DOHH2 (cell line): ENCODE measurements around the gene P3H4.

Experiments
- H3F3A ChIP-seq: fragments of 200-600 bp; sonication (generic), shearing (Covaris generic); 2 replicates; pipeline ENCODE4 v1.6.0; 2016; ENCODE audit warnings: antibody characterized with exemption, mild to moderate bottlenecking; ENCODE audit not compliant: control insufficient read depth, insufficient read depth
- H3K27ac ChIP-seq: fragments of 200-600 bp; sonication (generic); 2 replicates; pipeline ENCODE4 v1.5.1; 2014; ENCODE audit warnings: low read depth, mild to moderate bottlenecking, low read length, moderate library complexity
- H3K27me3 ChIP-seq: fragments of 200-600 bp; sonication (generic); 2 replicates; pipeline ENCODE4 v1.6.1; 2014; ENCODE audit warnings: mild to moderate bottlenecking, low read length, mixed read lengths; ENCODE audit not compliant: control insufficient read depth
- H3K36me3 ChIP-seq: fragments of 200-600 bp; sonication (generic); 2 replicates; pipeline ENCODE4 v1.6.1; 2014; ENCODE audit warnings: mild to moderate bottlenecking, low read length, moderate library complexity, mixed read lengths; ENCODE audit not compliant: control insufficient read depth
- H3K4me1 ChIP-seq: fragments of 200-600 bp; sonication (generic); 2 replicates; pipeline ENCODE4 v1.6.1; 2014; ENCODE audit warnings: mild to moderate bottlenecking, low read length, mixed read lengths; ENCODE audit not compliant: control insufficient read depth
- H3K4me2 ChIP-seq: fragments of 200-600 bp; sonication (generic); 2 replicates; pipeline ENCODE4 v1.6.0; 2014; ENCODE audit warnings: mild to moderate bottlenecking, low read length, moderate library complexity
- H3K4me3 ChIP-seq: fragments of 200-600 bp; sonication (generic); 2 replicates; pipeline ENCODE4 v1.5.1; 2014; ENCODE audit warnings: mild to moderate bottlenecking, low read length, mixed read lengths
- H3K79me2 ChIP-seq: fragments of 200-600 bp; sonication (generic); 2 replicates; pipeline ENCODE4 v1.6.1; 2014; ENCODE audit warnings: mild to moderate bottlenecking, low read length, mixed read lengths; ENCODE audit not compliant: control insufficient read depth
- H3K9me2 ChIP-seq: fragments of 200-600 bp; sonication (generic); replicated peaks from 2 replicates; pipeline ENCODE4 v1.6.1; 2014; ENCODE audit warnings: mild to moderate bottlenecking, low read length, mixed read lengths; ENCODE audit not compliant: control insufficient read depth
- H3K9me3 ChIP-seq: fragments of 200-600 bp; sonication (generic); 2 replicates; pipeline ENCODE4 v1.6.1; 2014; ENCODE audit warnings: antibody characterized with exemption, low read length, mixed read lengths; ENCODE audit not compliant: control insufficient read depth, insufficient read depth
- H4K20me1 ChIP-seq: fragments of 200-600 bp; sonication (generic); 2 replicates; pipeline ENCODE4 v1.6.0; 2014; ENCODE audit warnings: low read depth, mild to moderate bottlenecking, antibody characterized with exemption, low read length, moderate library complexity; ENCODE audit not compliant: control insufficient read depth, insufficient read depth
- EZH2phosphoT487 ChIP-seq: fragments of 200-600 bp; sonication (generic); IDR thresholded peaks from 2 replicates; pipeline ENCODE4 v1.6.1; 2017; ENCODE audit warnings: borderline replicate concordance, mild to moderate bottlenecking, antibody characterized with exemption, low read length, moderate library complexity, mixed read lengths
- TF ChIP-seq, protein P1 (sequence below): fragments of 200-600 bp; sonication (generic); IDR thresholded peaks from one replicate; pipeline ENCODE4 v1.5.1; 2014; ENCODE audit warnings: antibody characterized with exemption, mild to moderate bottlenecking, low read depth, low read length; ENCODE audit not compliant: poor library complexity, severe bottlenecking

P3H4 gene

DNA sequence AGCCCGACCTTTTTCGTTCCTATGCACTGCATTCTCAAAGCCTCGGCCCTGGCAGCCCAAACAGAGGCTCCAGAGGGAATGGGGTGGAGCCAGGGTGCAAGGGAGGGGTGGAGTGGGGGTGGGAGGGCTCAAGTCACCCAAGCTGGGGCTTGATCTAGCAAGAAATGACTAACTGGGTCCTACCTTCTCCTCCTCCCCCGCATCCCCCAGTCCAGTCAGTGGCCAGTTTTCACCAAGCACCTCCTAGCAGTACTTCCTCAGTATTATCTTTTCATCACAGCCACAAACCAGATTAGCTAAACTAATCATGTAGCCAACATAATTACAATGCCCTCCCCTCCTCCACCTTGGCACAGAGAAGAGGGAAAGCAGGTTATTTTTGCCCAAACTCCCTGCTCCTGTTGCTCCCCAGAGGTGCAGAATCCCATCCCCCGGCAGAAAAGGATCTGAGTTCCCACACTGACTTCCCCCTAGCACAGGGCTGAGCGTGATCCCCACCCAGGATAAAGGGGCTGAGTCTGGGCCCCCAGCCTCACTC is 27.5 kb downstream of the P3H4 start:
- no peaks in the 10 kb centered on the region for H3F3A ChIP-seq
- no peak overlapping the region for H3K4me2 ChIP-seq
- H3K9me2 ChIP-seq: no peaks in the 10 kb centered on the region
- TF ChIP-seq, protein P1, sequence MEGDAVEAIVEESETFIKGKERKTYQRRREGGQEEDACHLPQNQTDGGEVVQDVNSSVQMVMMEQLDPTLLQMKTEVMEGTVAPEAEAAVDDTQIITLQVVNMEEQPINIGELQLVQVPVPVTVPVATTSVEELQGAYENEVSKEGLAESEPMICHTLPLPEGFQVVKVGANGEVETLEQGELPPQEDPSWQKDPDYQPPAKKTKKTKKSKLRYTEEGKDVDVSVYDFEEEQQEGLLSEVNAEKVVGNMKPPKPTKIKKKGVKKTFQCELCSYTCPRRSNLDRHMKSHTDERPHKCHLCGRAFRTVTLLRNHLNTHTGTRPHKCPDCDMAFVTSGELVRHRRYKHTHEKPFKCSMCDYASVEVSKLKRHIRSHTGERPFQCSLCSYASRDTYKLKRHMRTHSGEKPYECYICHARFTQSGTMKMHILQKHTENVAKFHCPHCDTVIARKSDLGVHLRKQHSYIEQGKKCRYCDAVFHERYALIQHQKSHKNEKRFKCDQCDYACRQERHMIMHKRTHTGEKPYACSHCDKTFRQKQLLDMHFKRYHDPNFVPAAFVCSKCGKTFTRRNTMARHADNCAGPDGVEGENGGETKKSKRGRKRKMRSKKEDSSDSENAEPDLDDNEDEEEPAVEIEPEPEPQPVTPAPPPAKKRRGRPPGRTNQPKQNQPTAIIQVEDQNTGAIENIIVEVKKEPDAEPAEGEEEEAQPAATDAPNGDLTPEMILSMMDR: no peak
- no peak for TF ChIP-seq EZH2phosphoT487
- H3K79me2 ChIP-seq: no peaks in the 10 kb centered on the region
- H3K27ac ChIP-seq: no peak overlapping the region
- H3K27me3 ChIP-seq: peaks cover 57% of the 10 kb centered on the region
- H3K9me3 ChIP-seq: no peaks in the 10 kb centered on the region
- peaks cover 25% of the 10 kb centered on the region for H3K4me1 ChIP-seq
- no peaks in the 10 kb centered on the region for H3K36me3 ChIP-seq
- no peaks in the 10 kb centered on the region for H4K20me1 ChIP-seq
- no peak overlapping the region for H3K4me3 ChIP-seq

GRCh38 chr17:41782142-41782541 is 29.6 kb downstream of the P3H4 start:
- H3K4me1 ChIP-seq: peaks cover 25% of the 10 kb centered on the region
- H3K27ac ChIP-seq: no peak overlapping the region
- no peak overlapping the region for H3K4me3 ChIP-seq
- H4K20me1 ChIP-seq: no peaks in the 10 kb centered on the region
- H3K79me2 ChIP-seq: no peaks in the 10 kb centered on the region
- H3K9me2 ChIP-seq: no peaks in the 10 kb centered on the region
- TF ChIP-seq, protein P1: no peak
- no peak for TF ChIP-seq EZH2phosphoT487
- peaks cover 41% of the 10 kb centered on the region for H3K27me3 ChIP-seq
- H3F3A ChIP-seq: no peaks in the 10 kb centered on the region
- no peaks in the 10 kb centered on the region for H3K9me3 ChIP-seq
- H3K4me2 ChIP-seq: no peak overlapping the region
- H3K36me3 ChIP-seq: no peaks in the 10 kb centered on the region

GRCh38 chr17:41781404-41782110 is 30.2 kb downstream of the P3H4 start:
- Histone ChIP-seq H3K79me2 (no peaks in the 10 kb centered on the region), H3K36me3 (no peaks in the 10 kb centered on the region), H3F3A (no peaks in the 10 kb centered on the region), H3K9me2 (no peaks in the 10 kb centered on the region), H3K27ac (no peak overlapping the region), H3K4me3 (no peak overlapping the region), H3K4me1 (peaks cover 22% of the 10 kb centered on the region), H3K4me2 (no peak overlapping the region), H3K27me3 (peaks cover 37% of the 10 kb centered on the region), H3K9me3 (no peaks in the 10 kb centered on the region), H4K20me1 (no peaks in the 10 kb centered on the region)
- TF ChIP-seq EZH2phosphoT487: no peak

GRCh38 chr17:41779954-41780353 is 31.8 kb downstream of the P3H4 start:
- H3K36me3 ChIP-seq: no peaks in the 10 kb centered on the region
- no peak overlapping the region for H3K27ac ChIP-seq
- no peak overlapping the region for H3K4me3 ChIP-seq
- H3F3A ChIP-seq: no peaks in the 10 kb centered on the region
- peaks cover 30% of the 10 kb centered on the region for H3K27me3 ChIP-seq
- H4K20me1 ChIP-seq: no peaks in the 10 kb centered on the region
- TF ChIP-seq EZH2phosphoT487: no peak
- TF ChIP-seq, protein P1: no peak
- H3K79me2 ChIP-seq: no peaks in the 10 kb centered on the region
- no peak overlapping the region for H3K4me2 ChIP-seq
- H3K9me3 ChIP-seq: no peaks in the 10 kb centered on the region
- H3K4me1 ChIP-seq: peaks cover 6% of the 10 kb centered on the region
- H3K9me2 ChIP-seq: no peaks in the 10 kb centered on the region
